ENCODE measurements around the gene OPCML. TPM values are rescaled to one million over a fixed set of nuclear protein-coding genes. Genes with fewer than 3 reads are reported as not detected.

The OPCML gene
- total RNA-seq, 3 donors from 2014 or later (not counting 1 experiment from before 2014, with no cell fraction given) = not detected

GRCh38 chr11:133399855-133400625 lies 132.3 kb downstream of the OPCML start:
- ATAC-seq (no peak), DNase-seq (no peak)
- Histone ChIP-seq H3K4me1 (ENCODE audit: control insufficient read depth, insufficient read depth, low read length) (no peaks in the 10 kb centered on the region), H3K36me3 (ENCODE audit: control insufficient read depth, insufficient read depth, low read length) (no peaks in the 10 kb centered on the region), H3K9me3 (ENCODE audit: control insufficient read depth, insufficient read depth, low read length) (no peaks in the 10 kb centered on the region), H3K27me3 (ENCODE audit: control insufficient read depth, insufficient read depth, low read length) (no peaks in the 10 kb centered on the region), H3K27ac (ENCODE audit: low read length) (no peak overlapping the region), H3K4me3 (ENCODE audit: low read length) (no peak overlapping the region)
- WGBS (ENCODE audit: insufficient coverage) = 79% methylated on average over 5 of the region's 7 CpGs
- no peaks in the 10 kb centered on the region for H3K9me3 Mint-ChIP-seq
- no peak overlapping the region for H3K4me3 Mint-ChIP-seq
- no peaks in the 10 kb centered on the region for H3K4me1 Mint-ChIP-seq
- no peaks in the 10 kb centered on the region for H3K27me3 Mint-ChIP-seq (ENCODE audit: low read depth in 2 of 2)
- no peaks in the 10 kb centered on the region for H3K36me3 Mint-ChIP-seq
- TF ChIP-seq, protein P1, sequence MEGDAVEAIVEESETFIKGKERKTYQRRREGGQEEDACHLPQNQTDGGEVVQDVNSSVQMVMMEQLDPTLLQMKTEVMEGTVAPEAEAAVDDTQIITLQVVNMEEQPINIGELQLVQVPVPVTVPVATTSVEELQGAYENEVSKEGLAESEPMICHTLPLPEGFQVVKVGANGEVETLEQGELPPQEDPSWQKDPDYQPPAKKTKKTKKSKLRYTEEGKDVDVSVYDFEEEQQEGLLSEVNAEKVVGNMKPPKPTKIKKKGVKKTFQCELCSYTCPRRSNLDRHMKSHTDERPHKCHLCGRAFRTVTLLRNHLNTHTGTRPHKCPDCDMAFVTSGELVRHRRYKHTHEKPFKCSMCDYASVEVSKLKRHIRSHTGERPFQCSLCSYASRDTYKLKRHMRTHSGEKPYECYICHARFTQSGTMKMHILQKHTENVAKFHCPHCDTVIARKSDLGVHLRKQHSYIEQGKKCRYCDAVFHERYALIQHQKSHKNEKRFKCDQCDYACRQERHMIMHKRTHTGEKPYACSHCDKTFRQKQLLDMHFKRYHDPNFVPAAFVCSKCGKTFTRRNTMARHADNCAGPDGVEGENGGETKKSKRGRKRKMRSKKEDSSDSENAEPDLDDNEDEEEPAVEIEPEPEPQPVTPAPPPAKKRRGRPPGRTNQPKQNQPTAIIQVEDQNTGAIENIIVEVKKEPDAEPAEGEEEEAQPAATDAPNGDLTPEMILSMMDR (IDR thresholded peaks at IDR 0.05) = no peak
- H3K27ac Mint-ChIP-seq = no peak overlapping the region
- intact Hi-C loops (cut with micrococcal nuclease) = no loop called here

- Mint-ChIP-seq H3K4me1 (no peaks in the 10 kb centered on the region), H3K4me3 (no peak overlapping the region), H3K9me3 (peaks cover 0 to 2% of the 10 kb centered on the region in 2 donors), H3K27me3 (ENCODE audit: low read depth in 2 of 2) (no peaks in the 10 kb centered on the region), H3K27ac (no peak overlapping the region), H3K36me3 (no peaks in the 10 kb centered on the region)
- Histone ChIP-seq H3K4me3 (ENCODE audit: low read length) (no peak overlapping the region), H3K27me3 (ENCODE audit: control insufficient read depth, insufficient read depth, low read length) (no peaks in the 10 kb centered on the region), H3K9me3 (ENCODE audit: control insufficient read depth, insufficient read depth, low read length) (no peaks in the 10 kb centered on the region), H3K36me3 (ENCODE audit: control insufficient read depth, insufficient read depth, low read length) (no peaks in the 10 kb centered on the region), H3K27ac (ENCODE audit: low read length) (no peak overlapping the region), H3K4me1 (ENCODE audit: control insufficient read depth, insufficient read depth, low read length) (no peaks in the 10 kb centered on the region)
- ATAC-seq (no peak), DNase-seq (no peak)
- intact Hi-C loops (cut with micrococcal nuclease) = no loop called here
- TF ChIP-seq, protein P1 (IDR thresholded peaks at IDR 0.05) = no peak
- WGBS (ENCODE audit: insufficient coverage) = 90% methylated on average over 2 of the region's 2 CpGs
Observed at GRCh38 chr11:133399294-133399693, 133.0 kb downstream of the OPCML start.

DNA sequence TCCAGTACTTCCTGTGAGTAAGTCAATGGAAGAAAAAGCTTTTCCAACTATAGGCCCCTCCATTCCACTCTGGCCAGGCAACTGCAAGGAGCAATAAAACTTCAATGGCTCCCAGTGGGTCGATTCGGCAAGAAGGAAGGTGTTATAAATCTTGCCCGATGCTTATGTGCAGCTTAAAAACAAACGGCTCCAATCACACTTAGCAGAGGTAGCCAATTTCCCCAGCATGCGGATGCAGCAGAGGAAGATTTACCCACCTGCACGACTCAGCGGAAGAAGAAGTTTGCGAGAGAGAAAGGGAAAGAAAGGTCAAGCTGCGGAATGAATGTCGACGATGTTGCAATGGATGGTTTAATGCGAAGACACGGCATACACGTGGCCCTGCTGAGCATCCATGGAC lies 141.5 kb downstream of the OPCML start:
- H3K9me3 Mint-ChIP-seq = peaks cover 0 to 5% of the 10 kb centered on the region in 2 donors
- H3K4me3 ChIP-seq (ENCODE audit: low read length) = no peak overlapping the region
- intact Hi-C loops (cut with micrococcal nuclease) = no loop called here
- H3K27me3 Mint-ChIP-seq (ENCODE audit: low read depth in 2 of 2) = peaks cover 0 to 3% of the 10 kb centered on the region in 2 donors
- no peak overlapping the region for H3K27ac Mint-ChIP-seq
- no peak overlapping the region for H3K4me3 Mint-ChIP-seq
- H3K36me3 Mint-ChIP-seq = no peaks in the 10 kb centered on the region
- no peaks in the 10 kb centered on the region for H3K4me1 Mint-ChIP-seq
- no peaks in the 10 kb centered on the region for H3K36me3 ChIP-seq (ENCODE audit: control insufficient read depth, insufficient read depth, low read length)
- WGBS (ENCODE audit: insufficient coverage) = 81% methylated on average over 14 of the region's 14 CpGs
- TF ChIP-seq, protein P1 (IDR thresholded peaks at IDR 0.05) = no peak
- H3K9me3 ChIP-seq (ENCODE audit: control insufficient read depth, insufficient read depth, low read length) = no peaks in the 10 kb centered on the region
- H3K27ac ChIP-seq (ENCODE audit: low read length) = no peak overlapping the region
- no peak for DNase-seq
- ATAC-seq = no peak
- H3K27me3 ChIP-seq (ENCODE audit: control insufficient read depth, insufficient read depth, low read length) = no peaks in the 10 kb centered on the region
- no peaks in the 10 kb centered on the region for H3K4me1 ChIP-seq (ENCODE audit: control insufficient read depth, insufficient read depth, low read length)

Measured in natural killer cell (primary cell).